Small intestine (tissue), 7 donors: ENCODE measurements around the gene HS6ST2. TPM values are rescaled to one million over a fixed set of nuclear protein-coding genes. Genes with fewer than 3 reads are reported as not detected.

ENCODE experiments used
- DNase-seq, 2 donors: peaks; one replicate each; pipeline versions ENCODE4 v3.0.0 to v3.0.0-alpha.2; 2013
- FAIRE-seq: peaks from 2 replicates; lab custom pipeline; 2012; peaks lifted over from hg19 to GRCh38; lab: Jason Lieb, UNC
- H3K27ac ChIP-seq, 3 donors: one replicate each; pipeline ENCODE4 v1.5.1; 2013; ENCODE audit warnings: low read length in 2 of 3, mild to moderate bottlenecking in 2 of 3, control low read depth in 1 of 3, inconsistent platforms in 1 of 3, low read depth in 1 of 3, moderate library complexity in 1 of 3
- H3K27me3 ChIP-seq, 3 donors: one replicate each; pipeline ENCODE4 v1.6.1; 2013; ENCODE audit warnings: low read length in 3 of 3, inconsistent platforms in 1 of 3; ENCODE audit not compliant: control insufficient read depth in 3 of 3, insufficient read depth in 3 of 3
- H3K36me3 ChIP-seq, 3 donors: one replicate each; pipeline ENCODE4 v1.6.1; 2013; ENCODE audit warnings: low read length in 3 of 3, inconsistent platforms in 1 of 3, low read depth in 1 of 3, mild to moderate bottlenecking in 1 of 3, moderate library complexity in 1 of 3; ENCODE audit not compliant: control insufficient read depth in 3 of 3, insufficient read depth in 2 of 3
- H3K4me1 ChIP-seq, 3 donors: one replicate each; pipeline ENCODE4 v1.6.1; 2013; ENCODE audit warnings: low read length in 2 of 3, inconsistent platforms in 1 of 3, low read depth in 1 of 3, mild to moderate bottlenecking in 1 of 3, moderate library complexity in 1 of 3; ENCODE audit not compliant: control insufficient read depth in 3 of 3, insufficient read depth in 2 of 3
- H3K4me3 ChIP-seq, 3 donors: one replicate each; pipeline ENCODE4 v1.5.1; 2013; ENCODE audit warnings: low read length in 3 of 3, control low read depth in 1 of 3, inconsistent platforms in 1 of 3, low read depth in 1 of 3, mild to moderate bottlenecking in 1 of 3, moderate library complexity in 1 of 3
- H3K9me3 ChIP-seq, 2 donors: one replicate each; pipeline ENCODE4 v1.6.1; 2013; ENCODE audit warnings: low read depth in 1 of 2, low read length in 1 of 2; ENCODE audit not compliant: control insufficient read depth in 2 of 2, insufficient read depth in 1 of 2
- WGBS, 3 donors: extraction: QIAGEN DNeasy Blood & Tissue Kit; methylation state at CpG; one replicate each; pipeline ENCODE4 v1.1.7; 2013; 5-methylcytosine and 5-hydroxymethylcytosine counted together
- polyA plus RNA-seq, 4 donors: library from polyadenylated mRNA; stranded (reverse) in 3 of 4; unstranded in 1 of 4; fragments of 200-250 nt in 3 of 4; fragments of 120-200 nt in 1 of 4; gene quantifications; one replicate each; pipeline versions ENCODE4 v1.2.1 to v1.2.3, GENCODE V29; 2013
- donor health status: healthy with polysubstance abuse.
- donor health status: control.
- donor health status: control.
- donor health status: Bipolar disorder and iron deficiency.
- donor health status: healthy.

HS6ST2 gene
- polyA plus RNA-seq, 4 donors: 0.12 to 0.55 TPM; not detected in 2

DNA sequence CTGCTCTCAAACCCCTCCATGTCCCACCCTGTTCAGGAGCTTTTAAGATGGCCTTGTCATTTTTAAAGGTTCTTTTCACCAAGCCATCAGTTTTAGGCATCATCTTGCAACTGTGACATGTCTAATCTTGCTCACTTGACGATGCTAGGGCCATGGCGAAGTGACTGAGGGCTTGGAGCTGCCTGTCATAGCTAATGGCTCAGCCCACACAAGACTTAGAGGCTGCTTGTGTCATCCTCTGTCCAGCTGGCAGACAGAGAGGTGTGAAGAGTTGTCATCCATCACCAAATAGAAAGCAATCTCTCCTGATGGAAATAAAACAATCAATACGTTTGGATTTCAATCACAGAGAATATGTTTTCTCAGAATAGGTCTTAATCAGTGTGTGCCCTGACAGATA lies 194.9 kb downstream of the HS6ST2 start:
- H3K27ac ChIP-seq: no peak overlapping the region
- WGBS, 3 donors: 63 to 76% (median 68%) methylated on average over 3 of the region's 3 CpGs
- DNase-seq: no peak
- FAIRE-seq: no peak
- no peaks in the 10 kb centered on the region for H3K9me3 ChIP-seq
- no peaks in the 10 kb centered on the region for H3K27me3 ChIP-seq
- H3K4me1 ChIP-seq: no peaks in the 10 kb centered on the region
- H3K36me3 ChIP-seq: no peaks in the 10 kb centered on the region
- no peak overlapping the region for H3K4me3 ChIP-seq

- no peak overlapping the region for H3K4me3 ChIP-seq
- no peaks in the 10 kb centered on the region for H3K4me1 ChIP-seq
- DNase-seq (no peak), FAIRE-seq (no peak)
- WGBS, 3 donors: 46 to 57% (median 51%) methylated on average over 4 of the region's 4 CpGs
- H3K36me3 ChIP-seq: no peaks in the 10 kb centered on the region
- H3K27ac ChIP-seq: no peak overlapping the region
- no peaks in the 10 kb centered on the region for H3K27me3 ChIP-seq
- no peaks in the 10 kb centered on the region for H3K9me3 ChIP-seq
Measured at GRCh38 chrX:132758759-132759158, 199.7 kb downstream of the HS6ST2 start.

GRCh38 chrX:132757066-132757623 lies 201.3 kb downstream of the HS6ST2 start:
- DNase-seq: no peak
- H3K27ac ChIP-seq: no peak overlapping the region
- WGBS, 3 donors: 24 to 47% (median 26%) methylated on average over 3 of the region's 3 CpGs
- no peaks in the 10 kb centered on the region for H3K27me3 ChIP-seq
- FAIRE-seq: no peak
- no peaks in the 10 kb centered on the region for H3K4me1 ChIP-seq
- H3K4me3 ChIP-seq: no peak overlapping the region
- no peaks in the 10 kb centered on the region for H3K36me3 ChIP-seq
- H3K9me3 ChIP-seq: no peaks in the 10 kb centered on the region

DNA sequence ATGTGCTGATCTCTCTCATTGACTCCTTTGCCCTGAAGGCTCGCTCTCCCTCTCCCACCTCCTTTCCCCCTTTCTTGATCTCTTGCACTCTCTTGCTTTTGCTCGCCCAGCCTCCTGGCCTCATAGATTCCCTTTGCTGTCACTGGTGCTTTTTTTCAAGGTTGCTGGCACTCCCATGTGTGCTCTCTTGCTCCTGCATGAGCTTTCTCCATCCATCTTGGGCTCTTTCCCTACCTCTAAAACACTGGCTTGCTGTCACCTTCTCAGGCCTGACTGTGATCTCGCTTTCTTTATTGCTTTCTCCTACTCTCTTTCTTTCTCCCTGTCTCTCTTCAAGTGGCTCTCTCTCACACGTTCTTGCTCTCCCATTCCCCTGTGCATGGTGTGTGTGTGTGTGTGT lies 202.0 kb downstream of the HS6ST2 start:
- no peaks in the 10 kb centered on the region for H3K9me3 ChIP-seq
- H3K27me3 ChIP-seq: no peaks in the 10 kb centered on the region
- FAIRE-seq (no peak), DNase-seq (no peak)
- no peaks in the 10 kb centered on the region for H3K4me1 ChIP-seq
- H3K4me3 ChIP-seq: no peak overlapping the region
- H3K36me3 ChIP-seq: no peaks in the 10 kb centered on the region
- H3K27ac ChIP-seq: no peak overlapping the region
- 60 to 76% (median 68%) methylated on average over 4 of the region's 4 CpGs for WGBS, 3 donors

- no peak overlapping the region for H3K4me3 ChIP-seq
- no peaks in the 10 kb centered on the region for H3K36me3 ChIP-seq
- H3K9me3 ChIP-seq: no peaks in the 10 kb centered on the region
- DNase-seq (no peak), FAIRE-seq (no peak)
- H3K27ac ChIP-seq: no peak overlapping the region
- no peaks in the 10 kb centered on the region for H3K27me3 ChIP-seq
- 27 to 52% (median 45%) methylated on average over 3 of the region's 3 CpGs for WGBS, 3 donors
- no peaks in the 10 kb centered on the region for H3K4me1 ChIP-seq
Measured at GRCh38 chrX:132751063-132751690, 207.3 kb downstream of the HS6ST2 start.

DNA sequence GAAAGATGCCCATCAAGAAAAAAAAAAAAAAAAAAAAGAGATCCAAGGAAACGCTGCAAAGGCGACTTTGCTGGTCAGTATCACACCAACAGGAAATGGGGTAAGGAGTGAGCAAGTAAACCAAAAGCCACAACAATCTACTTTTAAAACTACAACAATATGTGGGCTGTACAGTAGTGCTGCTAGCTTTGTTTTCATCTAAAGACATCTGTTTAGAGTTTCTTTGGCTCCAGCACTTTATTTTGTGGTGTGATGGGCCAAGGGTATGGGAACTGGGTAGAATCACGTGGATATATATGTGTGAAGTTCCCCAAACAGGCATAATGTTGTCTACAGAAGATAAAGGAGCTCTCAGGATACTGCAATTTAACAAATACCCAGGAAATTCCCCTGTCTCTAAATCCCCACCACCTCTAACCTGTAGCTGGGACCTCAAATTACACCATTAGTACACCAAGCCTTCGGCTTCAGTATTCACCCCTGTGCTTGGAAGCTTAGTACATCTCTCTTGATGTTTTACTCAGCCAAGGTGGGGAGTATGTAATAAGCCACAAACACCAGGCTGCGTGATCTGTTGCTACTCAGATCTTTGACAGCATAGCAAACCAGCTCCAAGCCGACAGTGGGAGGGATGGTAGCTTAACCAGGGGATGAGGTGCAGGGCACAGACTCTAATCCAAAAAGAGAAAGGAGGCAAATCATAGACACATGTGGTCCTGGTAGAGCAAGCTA lies 207.9 kb downstream of the HS6ST2 start:
- Histone ChIP-seq H3K27me3 (no peaks in the 10 kb centered on the region), H3K4me3 (no peak overlapping the region), H3K27ac (no peak overlapping the region), H3K36me3 (no peaks in the 10 kb centered on the region), H3K4me1 (no peaks in the 10 kb centered on the region), H3K9me3 (no peaks in the 10 kb centered on the region)
- WGBS, 3 donors: 60 to 73% (median 71%) methylated on average over 6 of the region's 6 CpGs
- DNase-seq (no peak), FAIRE-seq (no peak)

GRCh38 chrX:132749406-132749805 lies 209.0 kb downstream of the HS6ST2 start:
- 49 to 76% (median 56%) methylated on average over 3 of the region's 3 CpGs for WGBS, 3 donors
- FAIRE-seq: no peak
- no peaks in the 10 kb centered on the region for H3K27me3 ChIP-seq

DNA sequence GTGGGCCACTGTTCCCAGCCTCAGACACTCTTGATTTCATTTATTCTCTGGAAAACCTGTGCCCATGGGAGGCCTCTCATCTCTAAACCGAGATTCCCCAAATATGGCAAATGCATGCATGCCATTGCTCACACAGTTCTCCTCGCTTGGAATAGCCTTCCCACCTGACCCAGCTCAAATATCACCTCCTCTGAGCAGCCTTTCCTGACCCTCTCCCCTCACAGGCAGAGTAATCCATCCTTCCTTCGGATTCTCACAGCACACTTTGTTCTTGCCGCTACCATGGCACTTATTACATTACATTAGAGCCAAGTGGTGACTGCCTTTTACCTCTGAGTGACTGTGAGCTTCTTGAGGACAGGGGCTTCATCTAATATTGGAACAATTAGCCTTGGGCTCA lies 209.5 kb downstream of the HS6ST2 start:
- FAIRE-seq (no peak), DNase-seq (no peak)
- Histone ChIP-seq H3K4me1 (no peaks in the 10 kb centered on the region), H3K9me3 (no peaks in the 10 kb centered on the region), H3K27me3 (no peaks in the 10 kb centered on the region), H3K27ac (no peak overlapping the region), H3K36me3 (no peaks in the 10 kb centered on the region), H3K4me3 (no peak overlapping the region)
- 57 to 82% (median 68%) methylated on average over 4 of the region's 4 CpGs for WGBS, 3 donors

More at GRCh38 chrX:132749406-132749805, 209.0 kb downstream of the HS6ST2 start:
- Histone ChIP-seq H3K4me1 (no peaks in the 10 kb centered on the region), H3K36me3 (no peaks in the 10 kb centered on the region), H3K4me3 (no peak overlapping the region), H3K27ac (no peak overlapping the region), H3K9me3 (no peaks in the 10 kb centered on the region)
- DNase-seq: no peak
